GM18519 (cell line): ENCODE results near the gene ROBO2.

Experiments
- ATAC-seq: cut with Tn5 transposase; IDR thresholded peaks from one replicate; pipeline ENCODE4 v1.9.1; 2021; ENCODE audit warnings: mild to moderate bottlenecking, moderate library complexity; ENCODE audit not compliant: unreplicated experiment, low FRiP score

Gene ROBO2

DNA sequence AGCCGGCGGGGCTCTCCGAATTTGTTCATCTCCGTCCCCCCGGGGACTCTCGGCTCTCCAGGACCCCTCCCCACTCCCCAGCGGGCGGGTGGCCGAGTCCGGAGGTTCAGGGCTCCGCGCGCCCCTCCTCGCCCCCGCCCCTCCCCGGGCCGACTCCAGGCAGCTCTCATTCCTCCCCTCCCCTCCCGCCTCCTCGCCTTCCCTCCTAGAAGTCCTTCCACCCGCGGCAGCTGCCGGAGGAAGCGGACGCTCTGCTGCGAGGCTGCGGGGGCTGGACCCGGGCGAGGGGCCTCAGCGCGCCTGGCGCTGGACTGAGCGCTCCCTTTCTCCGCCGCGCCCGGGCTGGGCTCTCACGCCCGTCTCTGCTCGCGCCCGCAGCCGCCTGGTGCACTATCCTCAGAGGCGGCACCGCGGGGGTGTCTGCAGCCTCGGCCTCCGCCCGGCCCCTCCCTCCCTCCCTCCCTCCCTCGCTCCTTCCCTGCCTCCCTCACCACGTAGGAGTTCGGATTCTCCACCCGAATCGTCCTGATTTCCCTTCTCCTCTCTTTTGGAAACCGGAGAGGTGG, at the start of gene ROBO2:
ROBO2 (plus strand) TSS at position 494 of the 566 bp plus-strand sequence. CDS start 687 bp downstream, outside the sequence.
- ATAC-seq: no peak

- ATAC-seq: no peak
Measured at GRCh38 chr3:76990606-76991005, 49.3 kb upstream of the ROBO2 start.

DNA sequence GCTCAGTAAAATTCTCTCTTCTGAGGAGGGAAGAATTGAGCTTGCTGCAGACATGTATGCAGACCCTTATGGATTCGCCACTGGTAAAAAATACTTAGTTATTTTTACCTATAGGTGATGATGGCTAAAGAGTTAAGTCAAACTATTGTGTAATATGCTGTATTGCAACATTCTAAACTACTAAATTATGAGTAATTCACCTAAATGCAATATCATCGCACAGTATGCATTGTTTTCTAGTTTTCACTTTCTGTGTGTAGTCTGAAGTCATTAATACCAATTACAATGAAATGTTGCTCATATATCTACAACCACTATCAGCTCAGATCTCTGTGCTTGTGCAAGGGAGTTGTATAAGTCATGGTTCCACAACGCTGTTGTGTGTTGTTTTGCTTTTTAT, 48.7 kb upstream of the ROBO2 start:
- no peak for ATAC-seq

DNA sequence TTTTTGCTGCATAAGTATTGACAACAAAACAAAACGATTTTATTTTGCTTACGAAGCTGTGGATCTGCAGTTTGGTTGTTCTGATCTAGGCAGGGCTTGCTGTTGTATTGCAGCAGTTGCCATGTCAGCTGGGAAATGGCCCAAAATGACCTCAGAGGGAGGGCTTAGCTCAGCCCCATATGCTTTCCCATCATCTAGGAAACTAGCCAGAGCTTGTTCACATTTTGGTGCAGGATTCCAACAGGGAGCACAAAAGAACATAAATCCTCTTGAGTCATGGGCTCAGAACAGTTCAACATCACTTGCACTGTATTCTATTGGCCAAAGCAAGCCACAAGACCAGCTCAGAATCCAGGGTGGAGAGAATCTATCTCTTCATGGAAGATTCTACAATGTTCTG, 42.2 kb upstream of the ROBO2 start:
- ATAC-seq: no peak

GRCh38 chr3:76998555-76998954, 41.3 kb upstream of the ROBO2 start:
- ATAC-seq: no peak

- no peak for ATAC-seq
Measured at GRCh38 chr3:77001062-77001701, 38.7 kb upstream of the ROBO2 start.

DNA sequence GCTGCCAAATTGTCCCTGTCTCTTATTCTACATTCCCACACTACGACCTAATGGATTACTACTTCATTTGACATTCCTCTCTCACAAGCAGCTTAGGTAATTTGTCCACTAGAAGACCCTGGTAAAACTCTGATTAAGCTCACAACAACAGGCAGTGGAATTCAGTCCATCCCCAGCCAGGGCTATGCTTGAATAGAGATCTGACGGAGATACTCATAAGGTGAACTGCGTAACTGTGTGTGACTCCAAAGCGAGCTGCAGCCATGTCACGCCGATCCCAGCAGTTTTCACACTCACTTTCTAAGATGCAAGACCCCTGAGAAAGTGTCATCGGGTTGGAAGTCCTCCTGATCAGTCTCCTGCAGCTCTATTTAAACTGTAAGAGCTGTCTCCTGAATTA, 25.7 kb upstream of the ROBO2 start:
- ATAC-seq: no peak

DNA sequence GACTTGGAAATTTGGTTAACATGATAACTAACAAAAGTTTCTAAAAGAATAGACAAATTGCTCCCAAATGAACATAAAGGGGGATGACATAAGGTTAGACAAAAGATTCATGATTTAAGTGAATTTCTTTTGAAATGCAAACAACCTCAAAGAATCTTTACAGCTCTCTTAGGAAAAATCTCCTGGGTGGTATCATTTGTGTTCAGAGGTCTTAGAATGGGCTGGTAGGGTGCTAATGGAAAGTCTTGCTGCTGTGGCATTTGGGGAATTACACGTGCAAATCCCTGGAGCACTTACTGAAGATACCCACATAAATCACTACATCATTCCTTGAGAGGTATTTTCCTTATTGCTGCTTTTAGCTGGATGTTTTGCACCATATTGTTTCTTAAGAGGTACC, 14.4 kb upstream of the ROBO2 start:
- no peak for ATAC-seq

DNA sequence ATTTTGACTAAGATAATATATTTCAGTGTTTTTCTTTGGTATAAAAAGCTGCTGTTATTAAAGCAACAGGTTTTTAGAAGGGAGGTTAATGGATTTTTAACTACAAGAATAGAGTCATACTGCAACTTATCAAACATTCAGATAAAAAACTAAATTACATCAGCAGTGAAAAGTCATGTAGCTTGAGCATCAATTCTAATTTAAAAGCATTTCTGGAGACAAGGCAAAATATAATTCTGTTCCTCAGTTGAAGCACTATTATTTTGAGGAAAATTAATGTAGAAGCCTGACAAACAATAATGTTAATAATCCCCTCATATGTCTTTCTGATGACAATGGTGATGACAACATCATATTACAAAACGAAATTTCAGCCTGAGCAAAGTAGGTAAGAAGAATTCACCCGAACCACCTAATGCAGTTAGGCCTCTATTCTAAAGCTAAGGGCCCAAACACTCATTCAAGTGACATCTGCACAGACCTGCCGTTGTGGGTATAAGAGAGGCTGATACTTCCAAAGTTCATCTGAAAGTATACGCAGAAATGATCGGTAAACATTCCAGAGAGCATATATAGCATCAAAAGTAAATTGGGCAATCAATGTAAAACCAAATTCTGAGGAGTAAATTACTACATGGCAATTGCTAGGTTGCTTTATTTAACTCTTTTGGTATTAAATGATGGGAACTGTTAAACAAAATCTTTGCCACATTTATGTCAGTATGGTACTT, 12.8 kb upstream of the ROBO2 start:
- ATAC-seq: no peak

DNA sequence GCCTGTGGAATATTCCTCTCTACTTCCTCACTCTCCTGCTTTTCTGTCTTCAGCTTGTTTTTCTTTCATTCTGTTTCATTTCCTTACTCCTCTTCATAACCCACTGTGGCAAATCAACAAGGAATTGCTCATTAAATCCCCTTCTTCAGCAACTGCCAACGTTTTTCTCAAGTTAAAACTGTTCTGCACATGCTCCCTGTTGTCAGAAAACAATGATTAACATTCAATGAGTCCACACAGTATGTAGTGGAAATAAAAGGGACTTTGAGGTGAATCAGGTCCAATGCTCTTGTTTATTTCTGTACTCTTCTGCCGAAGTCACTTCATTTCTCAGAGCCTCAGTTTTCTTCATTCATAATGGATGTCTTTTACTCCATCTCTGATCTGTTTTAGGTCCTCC, 11.9 kb upstream of the ROBO2 start:
- ATAC-seq: no peak

- ATAC-seq: no peak
Measured at GRCh38 chr3:77038468-77038929, 1.4 kb upstream of the ROBO2 start.

- ATAC-seq: no peak
Measured at GRCh38 chr3:77038930-77039605, 831 bp upstream of the ROBO2 start.

GRCh38 chr3:77040216-77040615, 317 bp downstream of the ROBO2 start:
- ATAC-seq: no peak

DNA sequence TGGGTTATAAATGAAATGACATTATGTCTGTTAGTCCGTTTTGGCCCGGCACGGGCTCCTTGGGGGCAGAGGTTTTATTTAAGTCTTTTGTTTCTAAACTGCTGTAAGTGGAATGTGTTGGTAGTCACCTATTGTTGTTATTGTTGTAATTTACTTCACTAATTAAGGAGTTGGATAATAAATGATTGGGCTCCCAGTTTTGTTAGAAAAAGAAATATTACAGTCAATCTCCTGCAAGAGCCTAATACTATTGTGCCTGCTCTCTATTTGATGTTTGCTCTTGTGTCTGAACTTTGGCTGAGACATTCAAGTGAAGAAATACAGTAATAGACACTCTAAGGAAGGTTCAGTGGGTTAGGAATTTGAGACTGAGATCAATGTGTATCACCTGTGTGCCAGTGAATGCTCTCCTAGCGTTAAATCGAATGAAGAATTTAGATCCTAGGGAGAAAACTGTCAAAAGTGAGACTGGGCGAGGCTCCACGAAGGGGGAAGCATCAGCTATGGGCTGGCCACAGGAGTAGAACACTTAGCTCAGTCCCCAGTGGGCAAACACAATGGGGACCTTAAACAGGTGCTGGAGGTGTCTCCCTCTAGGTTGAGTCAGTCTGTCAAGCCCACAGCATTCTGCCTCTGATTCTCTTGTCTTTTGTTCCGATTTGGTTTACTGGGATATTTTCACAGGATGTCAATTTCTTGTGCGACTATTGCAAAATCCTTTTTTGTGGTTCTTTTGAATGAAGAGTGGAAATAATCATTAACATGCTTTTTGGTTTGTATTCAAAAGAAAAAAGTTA, 1.2 kb downstream of the ROBO2 start:
- ATAC-seq: no peak

DNA sequence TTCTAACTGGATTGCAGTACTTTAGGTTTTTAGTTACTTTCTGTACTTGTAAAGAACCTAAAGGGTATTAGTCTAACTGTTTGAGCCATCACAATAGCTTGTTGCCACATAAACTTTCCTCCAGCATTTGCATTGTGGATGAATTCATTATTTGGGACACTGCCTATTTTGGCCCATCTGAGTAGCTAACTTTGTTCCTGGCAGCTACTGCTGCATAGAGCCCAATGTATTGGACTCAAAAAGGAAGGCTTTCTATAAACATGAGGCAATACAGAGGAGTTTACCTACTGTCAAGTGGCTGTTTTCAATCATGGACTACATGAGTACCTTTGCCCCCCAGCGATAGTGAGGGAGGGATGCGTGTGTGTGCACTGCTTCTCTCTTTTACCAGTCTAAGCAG, 1.9 kb downstream of the ROBO2 start:
- ATAC-seq: no peak

GRCh38 chr3:77042343-77042742, 2.4 kb downstream of the ROBO2 start:
- ATAC-seq: no peak

DNA sequence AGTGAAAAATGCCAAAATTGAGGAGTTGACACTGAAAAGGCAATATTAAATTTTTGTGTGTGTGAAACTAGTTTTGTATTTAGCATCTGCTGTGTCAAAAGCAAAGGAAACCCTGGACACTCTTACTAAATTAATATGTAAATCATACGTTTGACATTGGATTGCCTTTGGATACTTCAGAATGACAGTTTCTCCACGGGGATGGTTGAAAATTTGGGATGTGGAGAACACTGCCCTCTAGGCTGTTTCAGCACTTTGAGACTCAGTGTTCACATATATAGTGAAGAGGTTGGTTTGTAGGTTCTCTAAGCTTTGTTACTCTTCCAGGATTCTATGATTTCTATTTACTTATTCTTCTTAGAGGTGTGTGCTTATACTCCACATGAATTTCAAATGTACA, 3.0 kb downstream of the ROBO2 start:
- ATAC-seq: no peak

DNA sequence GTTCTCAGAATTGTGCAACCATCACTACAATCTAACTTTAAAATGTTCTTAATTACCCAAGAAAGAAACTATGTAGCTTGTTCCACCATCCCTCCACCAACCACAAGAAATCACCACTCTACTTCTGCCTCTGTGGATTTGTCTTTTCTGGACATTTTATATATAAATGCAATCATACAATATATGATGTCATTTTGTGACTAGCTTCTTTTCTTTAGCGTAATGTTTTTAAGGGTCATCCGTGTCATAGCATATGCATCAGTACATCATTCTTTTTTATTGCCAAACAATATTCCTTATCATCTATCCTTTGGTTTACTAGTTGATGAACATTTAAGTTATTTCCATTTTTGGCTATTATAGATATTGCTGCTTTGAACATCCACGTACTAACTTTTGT, 5.8 kb downstream of the ROBO2 start:
- no peak for ATAC-seq

DNA sequence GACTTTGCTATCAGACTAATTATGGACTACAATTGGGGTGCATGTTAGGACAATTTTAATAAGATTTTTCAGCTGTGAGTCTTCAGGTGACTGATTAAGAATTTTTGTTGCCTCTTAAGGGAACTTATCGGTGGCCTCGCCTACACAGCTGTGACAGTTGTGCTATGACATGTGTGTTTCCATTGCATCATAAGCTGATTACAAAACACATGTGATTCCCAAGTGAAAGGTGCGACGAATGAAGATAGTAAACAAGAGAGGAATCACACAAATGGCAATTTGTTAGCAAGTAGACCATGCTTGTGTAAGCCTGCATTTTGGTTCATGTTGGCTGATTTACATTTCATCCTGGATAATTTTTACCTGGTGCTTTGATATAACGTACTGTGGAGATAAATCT, 8.3 kb downstream of the ROBO2 start:
- no peak for ATAC-seq

- no peak for ATAC-seq
Measured at GRCh38 chr3:77051591-77051990, 11.7 kb downstream of the ROBO2 start.
